Mucosa of descending colon (tissue), 3 donors: ENCODE data around the gene MAGI1. TPM values are rescaled to one million over a fixed set of nuclear protein-coding genes. Genes with fewer than 3 reads are reported as not detected.

Source experiments
- ATAC-seq: fragments of 200-7000 bp; cut with Tn5 transposase; one replicate; pipeline ENCODE4 v1.9.1; 2020; ENCODE audit warnings: mild to moderate bottlenecking, moderate library complexity
- DNase-seq, 3 donors: peaks; one replicate each; pipeline ENCODE4 v3.0.0-alpha.2; 2020
- H3K36me3 ChIP-seq: fragments of 200-600 bp; one replicate; pipeline ENCODE4 v1.8.0; 2021; ENCODE audit warnings: low read depth, mild to moderate bottlenecking
- H3K4me1 ChIP-seq: fragments of 200-600 bp; one replicate; pipeline ENCODE4 v1.8.0; 2021; ENCODE audit warnings: low read depth, mild to moderate bottlenecking
- H3K4me3 ChIP-seq: fragments of 200-600 bp; one replicate; pipeline ENCODE4 v1.8.0; 2021; ENCODE audit warnings: mild to moderate bottlenecking
- H3K9me3 ChIP-seq: fragments of 200-600 bp; one replicate; pipeline ENCODE4 v1.8.0; 2021; ENCODE audit warnings: mild to moderate bottlenecking
- CTCF ChIP-seq: fragments of 200-600 bp; IDR thresholded peaks from one replicate; pipeline ENCODE4 v1.8.0; 2022; ENCODE audit warnings: antibody characterized with exemption, mild to moderate bottlenecking
- intact Hi-C, 2 donors: fragments of 100-400 bp; cut with DNase I in 1 of 2; cut with micrococcal nuclease in 1 of 2; formaldehyde crosslinking; loops; one replicate each; pipeline versions ENCODE4 v1.11.0 to v1.11.1; 2022; cut with DNase I, micrococcal nuclease
- total RNA-seq, 3 donors: library from RNA; stranded (reverse); fragmentation: NEBNext Ultra II Directional in 2 of 3; extraction: Animal tissue kit (Norgen Biotek cat#: 25700) in 2 of 3; gene quantifications; one replicate each; pipeline versions ENCODE4 v1.2.1 to v1.2.4, GENCODE V29; 2021 to 2023
- donor health status: DM: no; HTN: no; CAD: no; lungs with moderate emphysema.
- donor health status: DM: no; HTN: no; CAD: no.
- donor health status: DM: no; HTN: yes; CAD: no.

MAGI1 gene
- total RNA-seq, 3 donors from 2014 or later = 41.9 to 59.6 (median 45.6) TPM

- intact Hi-C loops = no loop called here
- no peaks in the 10 kb centered on the region for H3K4me1 ChIP-seq
- ATAC-seq (no peak), DNase-seq (no peak)
- TF ChIP-seq CTCF = no peak
- H3K9me3 ChIP-seq = no peaks in the 10 kb centered on the region
- no peaks in the 10 kb centered on the region for H3K36me3 ChIP-seq
- no peak overlapping the region for H3K4me3 ChIP-seq
These were observed 370.8 kb downstream of the MAGI1 start for GRCh38 chr3:65667963-65668362.

- no peaks in the 10 kb centered on the region for H3K9me3 ChIP-seq
- no peaks in the 10 kb centered on the region for H3K36me3 ChIP-seq
- DNase-seq (no peak), ATAC-seq (no peak)
- H3K4me3 ChIP-seq = no peak overlapping the region
- H3K4me1 ChIP-seq = no peaks in the 10 kb centered on the region
- no peak for TF ChIP-seq CTCF
- intact Hi-C loops = no loop called here
These were observed 372.1 kb downstream of the MAGI1 start for GRCh38 chr3:65666448-65667091.

GRCh38 chr3:65665915-65666314, 372.8 kb downstream of the MAGI1 start:
- DNase-seq (no peak), ATAC-seq (no peak)
- H3K4me3 ChIP-seq = no peak overlapping the region
- intact Hi-C loops = no loop called here
- H3K36me3 ChIP-seq = no peaks in the 10 kb centered on the region
- H3K9me3 ChIP-seq = no peaks in the 10 kb centered on the region
- H3K4me1 ChIP-seq = no peaks in the 10 kb centered on the region
- TF ChIP-seq CTCF = no peak

GRCh38 chr3:65664931-65665330, 373.8 kb downstream of the MAGI1 start:
- H3K36me3 ChIP-seq = no peaks in the 10 kb centered on the region
- ATAC-seq (no peak), DNase-seq (no peak)
- TF ChIP-seq CTCF = no peak
- H3K9me3 ChIP-seq = no peaks in the 10 kb centered on the region
- intact Hi-C loops = no loop called here
- H3K4me3 ChIP-seq = no peak overlapping the region
- no peaks in the 10 kb centered on the region for H3K4me1 ChIP-seq

GRCh38 chr3:65664446-65664845, 374.3 kb downstream of the MAGI1 start:
- intact Hi-C loops = no loop called here
- TF ChIP-seq CTCF = no peak
- no peak for ATAC-seq

GRCh38 chr3:65662095-65662494, 376.6 kb downstream of the MAGI1 start:
- intact Hi-C loops = no loop called here
- Histone ChIP-seq H3K9me3 (no peaks in the 10 kb centered on the region), H3K4me3 (no peak overlapping the region), H3K36me3 (no peaks in the 10 kb centered on the region), H3K4me1 (no peaks in the 10 kb centered on the region)
- no peak for TF ChIP-seq CTCF
- DNase-seq (no peak), ATAC-seq (no peak)

More at GRCh38 chr3:65664446-65664845, 374.3 kb downstream of the MAGI1 start:
- Histone ChIP-seq H3K4me1 (no peaks in the 10 kb centered on the region), H3K9me3 (no peaks in the 10 kb centered on the region), H3K4me3 (no peak overlapping the region), H3K36me3 (no peaks in the 10 kb centered on the region)
- DNase-seq = no peak
